ENCODE results near the gene SETD7.
A peak's percentile ranks its signal among the peaks of the same experiment; 100 is the strongest.

The SETD7 gene

GRCh38 chr4:139574641-139575040, 18.6 kb upstream of the SETD7 start:
- no peak for DNase-seq (ENCODE audit: low spot score)

GRCh38 chr4:139568206-139568955, 12.4 kb upstream of the SETD7 start:
- no peak for DNase-seq (ENCODE audit: low spot score)

GRCh38 chr4:139567159-139567870, 11.3 kb upstream of the SETD7 start:
- DNase-seq (ENCODE audit: low spot score): no peak

GRCh38 chr4:139564502-139564901, 8.5 kb upstream of the SETD7 start:
- no peak for DNase-seq (ENCODE audit: low spot score)

GRCh38 chr4:139563515-139563914, 7.5 kb upstream of the SETD7 start:
- no peak for DNase-seq (ENCODE audit: low spot score)

- DNase-seq (ENCODE audit: low spot score): no peak
Observed at GRCh38 chr4:139562839-139563238, 6.8 kb upstream of the SETD7 start.

GRCh38 chr4:139562067-139562684, 6.2 kb upstream of the SETD7 start:
- no peak for DNase-seq (ENCODE audit: low spot score)

- DNase-seq (ENCODE audit: low spot score): no peak
Observed at GRCh38 chr4:139560406-139561104, 4.5 kb upstream of the SETD7 start.

GRCh38 chr4:139559687-139560086, 3.7 kb upstream of the SETD7 start:
- no peak for DNase-seq (ENCODE audit: low spot score)

- no peak for DNase-seq (ENCODE audit: low spot score)
Observed at GRCh38 chr4:139559089-139559479, 3.1 kb upstream of the SETD7 start.

GRCh38 chr4:139558235-139559088, 2.4 kb upstream of the SETD7 start:
- DNase-seq (ENCODE audit: low spot score): no peak

GRCh38 chr4:139557556-139558110, 1.6 kb upstream of the SETD7 start:
- DNase-seq (ENCODE audit: low spot score): no peak

- no peak for DNase-seq (ENCODE audit: low spot score)
Observed at GRCh38 chr4:139556724-139557555, 921 bp upstream of the SETD7 start.

- DNase-seq (ENCODE audit: low spot score): no peak
Observed at GRCh38 chr4:139555705-139556070, 331 bp downstream of the SETD7 start.

- peak; percentile 72 for DNase-seq (ENCODE audit: low spot score)
Observed at GRCh38 chr4:139554893-139555704, 920 bp downstream of the SETD7 start.

GRCh38 chr4:139554642-139554892, 1.5 kb downstream of the SETD7 start:
- no peak for DNase-seq (ENCODE audit: low spot score)

GRCh38 chr4:139553751-139554641, 2.0 kb downstream of the SETD7 start:
- DNase-seq (ENCODE audit: low spot score): no peak

- no peak for DNase-seq (ENCODE audit: low spot score)
Observed at GRCh38 chr4:139552517-139553307, 3.3 kb downstream of the SETD7 start.

All from COLO829 (cell line).